ENCODE results near the gene COL24A1. TPM values are rescaled to one million over a fixed set of nuclear protein-coding genes. Genes with fewer than 3 reads are reported as not detected.
"Not testable (repeated sequence)": the region's sequence is repeated elsewhere in the genome, so short reads cannot be mapped to it uniquely, and the experiment has no call there.

The COL24A1 gene
- total RNA-seq, 1 donor from 2014 or later: not detected

- Mint-ChIP-seq H3K9me3 (no peaks in the 10 kb centered on the region), H3K4me1 (peaks cover 2% of the 10 kb centered on the region), H3K36me3 (ENCODE audit: low read depth) (no peaks in the 10 kb centered on the region), H3K27me3 (no peaks in the 10 kb centered on the region), H3K27ac (no peak overlapping the region), H3K4me3 (no peak overlapping the region)
- DNase-seq: no peak
- intact Hi-C loops (cut with micrococcal nuclease): no loop called here
Observed at GRCh38 chr1:86084998-86085397, 71.6 kb downstream of the COL24A1 start.

GRCh38 chr1:86082183-86082582 is 74.4 kb downstream of the COL24A1 start:
- Mint-ChIP-seq H3K27ac (no peak overlapping the region), H3K9me3 (no peaks in the 10 kb centered on the region), H3K4me1 (peaks cover 2% of the 10 kb centered on the region), H3K36me3 (ENCODE audit: low read depth) (no peaks in the 10 kb centered on the region), H3K27me3 (no peaks in the 10 kb centered on the region), H3K4me3 (no peak overlapping the region)
- no peak for DNase-seq
- intact Hi-C loops (cut with micrococcal nuclease): no loop called here

- H3K4me1 Mint-ChIP-seq; H3K36me3 Mint-ChIP-seq (ENCODE audit: low read depth); H3K27ac Mint-ChIP-seq; H3K4me3 Mint-ChIP-seq; intact Hi-C loops (cut with micrococcal nuclease); H3K9me3 Mint-ChIP-seq; H3K27me3 Mint-ChIP-seq; DNase-seq: not testable (repeated sequence)
Observed at GRCh38 chr1:86072474-86072873, 84.1 kb downstream of the COL24A1 start.

GRCh38 chr1:86071870-86072269 is 84.7 kb downstream of the COL24A1 start:
- H3K27ac Mint-ChIP-seq; H3K36me3 Mint-ChIP-seq (ENCODE audit: low read depth); DNase-seq; intact Hi-C loops (cut with micrococcal nuclease); H3K9me3 Mint-ChIP-seq; H3K4me1 Mint-ChIP-seq; H3K27me3 Mint-ChIP-seq; H3K4me3 Mint-ChIP-seq: not testable (repeated sequence)

GRCh38 chr1:86069757-86070145 is 86.8 kb downstream of the COL24A1 start:
- intact Hi-C loops (cut with micrococcal nuclease): no loop called here
- no peak for DNase-seq
- H3K4me1 Mint-ChIP-seq: no peaks in the 10 kb centered on the region
- no peaks in the 10 kb centered on the region for H3K9me3 Mint-ChIP-seq
- no peaks in the 10 kb centered on the region for H3K27me3 Mint-ChIP-seq
- H3K4me3 Mint-ChIP-seq: no peak overlapping the region
- no peaks in the 10 kb centered on the region for H3K36me3 Mint-ChIP-seq (ENCODE audit: low read depth)
- H3K27ac Mint-ChIP-seq: no peak overlapping the region

- no peaks in the 10 kb centered on the region for H3K36me3 Mint-ChIP-seq (ENCODE audit: low read depth)
- H3K9me3 Mint-ChIP-seq: no peaks in the 10 kb centered on the region
- H3K27me3 Mint-ChIP-seq: no peaks in the 10 kb centered on the region
Observed at GRCh38 chr1:86068841-86069756, 87.5 kb downstream of the COL24A1 start.

GRCh38 chr1:86068271-86068721 is 88.3 kb downstream of the COL24A1 start:
- Mint-ChIP-seq H3K4me1 (no peaks in the 10 kb centered on the region), H3K36me3 (ENCODE audit: low read depth) (no peaks in the 10 kb centered on the region), H3K4me3 (no peak overlapping the region), H3K27me3 (no peaks in the 10 kb centered on the region), H3K27ac (no peak overlapping the region), H3K9me3 (no peaks in the 10 kb centered on the region)
- intact Hi-C loops (cut with micrococcal nuclease): no loop called here
- DNase-seq: no peak

More at GRCh38 chr1:86068841-86069756, 87.5 kb downstream of the COL24A1 start:
- intact Hi-C loops (cut with micrococcal nuclease): no loop called here
- no peak for DNase-seq
- no peak overlapping the region for H3K27ac Mint-ChIP-seq
- H3K4me1 Mint-ChIP-seq: no peaks in the 10 kb centered on the region
- no peak overlapping the region for H3K4me3 Mint-ChIP-seq

- Mint-ChIP-seq H3K36me3 (ENCODE audit: low read depth) (no peaks in the 10 kb centered on the region), H3K27me3 (no peaks in the 10 kb centered on the region), H3K27ac (no peak overlapping the region), H3K4me3 (no peak overlapping the region), H3K4me1 (no peaks in the 10 kb centered on the region), H3K9me3 (no peaks in the 10 kb centered on the region)
- intact Hi-C loops (cut with micrococcal nuclease): no loop called here
- no peak for DNase-seq
Observed at GRCh38 chr1:86067626-86068025, 88.9 kb downstream of the COL24A1 start.

- H3K36me3 Mint-ChIP-seq (ENCODE audit: low read depth): no peaks in the 10 kb centered on the region
- no peaks in the 10 kb centered on the region for H3K27me3 Mint-ChIP-seq
- intact Hi-C loops (cut with micrococcal nuclease): no loop called here
- no peaks in the 10 kb centered on the region for H3K9me3 Mint-ChIP-seq
- no peak for DNase-seq
- no peak overlapping the region for H3K4me3 Mint-ChIP-seq
- H3K27ac Mint-ChIP-seq: no peak overlapping the region
- H3K4me1 Mint-ChIP-seq: no peaks in the 10 kb centered on the region
Observed at GRCh38 chr1:86064899-86065298, 91.7 kb downstream of the COL24A1 start.

- intact Hi-C loops (cut with micrococcal nuclease): no loop called here
- no peaks in the 10 kb centered on the region for H3K9me3 Mint-ChIP-seq
- H3K36me3 Mint-ChIP-seq (ENCODE audit: low read depth): no peaks in the 10 kb centered on the region
- H3K27ac Mint-ChIP-seq: no peak overlapping the region
- no peaks in the 10 kb centered on the region for H3K4me1 Mint-ChIP-seq
- no peak for DNase-seq
- H3K27me3 Mint-ChIP-seq: no peaks in the 10 kb centered on the region
- no peak overlapping the region for H3K4me3 Mint-ChIP-seq
Observed at GRCh38 chr1:86063721-86064120, 92.9 kb downstream of the COL24A1 start.

GRCh38 chr1:86062453-86062852 is 94.1 kb downstream of the COL24A1 start:
- Mint-ChIP-seq H3K27ac (no peak overlapping the region), H3K27me3 (no peaks in the 10 kb centered on the region)

GRCh38 chr1:86061551-86061990 is 95.0 kb downstream of the COL24A1 start:
- intact Hi-C loops (cut with micrococcal nuclease): no loop called here
- Mint-ChIP-seq H3K36me3 (ENCODE audit: low read depth) (no peaks in the 10 kb centered on the region), H3K9me3 (no peaks in the 10 kb centered on the region), H3K4me1 (no peaks in the 10 kb centered on the region), H3K4me3 (no peak overlapping the region), H3K27ac (no peak overlapping the region), H3K27me3 (no peaks in the 10 kb centered on the region)
- no peak for DNase-seq

More at GRCh38 chr1:86062453-86062852, 94.1 kb downstream of the COL24A1 start:
- intact Hi-C loops (cut with micrococcal nuclease): no loop called here
- Mint-ChIP-seq H3K36me3 (ENCODE audit: low read depth) (no peaks in the 10 kb centered on the region), H3K4me3 (no peak overlapping the region), H3K9me3 (no peaks in the 10 kb centered on the region), H3K4me1 (no peaks in the 10 kb centered on the region)
- DNase-seq: no peak

GRCh38 chr1:86054396-86054795 is 102.2 kb downstream of the COL24A1 start:
- Mint-ChIP-seq H3K9me3 (no peaks in the 10 kb centered on the region), H3K4me1 (no peaks in the 10 kb centered on the region), H3K27me3 (no peaks in the 10 kb centered on the region), H3K27ac (no peak overlapping the region), H3K36me3 (ENCODE audit: low read depth) (no peaks in the 10 kb centered on the region), H3K4me3 (no peak overlapping the region)
- no peak for DNase-seq
- intact Hi-C loops (cut with micrococcal nuclease): no loop called here

GRCh38 chr1:86052948-86053698 is 103.4 kb downstream of the COL24A1 start:
- no peaks in the 10 kb centered on the region for H3K9me3 Mint-ChIP-seq
- intact Hi-C loops (cut with micrococcal nuclease): no loop called here
- H3K36me3 Mint-ChIP-seq (ENCODE audit: low read depth): no peaks in the 10 kb centered on the region
- no peak for DNase-seq
- H3K4me1 Mint-ChIP-seq: no peaks in the 10 kb centered on the region
- H3K4me3 Mint-ChIP-seq: no peak overlapping the region
- no peak overlapping the region for H3K27ac Mint-ChIP-seq
- H3K27me3 Mint-ChIP-seq: no peaks in the 10 kb centered on the region

Measured in activated CD4-positive, alpha-beta T cell treated with anti-CD3 and anti-CD28 coated beads, Interleukin-2, amount 10 ng/mL, durations not matched to agents 24 days and 14 days (primary cell).